SK-N-MC (cell line): ENCODE results near the gene FAM120AOS.
"Not testable (repeated sequence)": the region's sequence is repeated elsewhere in the genome, so short reads cannot be mapped to it uniquely, and the experiment has no call there.

Experiments
- DNase-seq: peaks from one replicate; pipeline ENCODE4 v3.0.0-alpha.2; 2011; ENCODE audit warnings: low read depth, low spot score
- H3K27ac ChIP-seq: fragments of 200-600 bp; sonication (generic); 2 replicates; pipeline ENCODE4 v1.5.1; 2016; ENCODE audit warnings: mixed run types
- H3K36me3 ChIP-seq: fragments of 200-600 bp; sonication (generic); 2 replicates; pipeline ENCODE4 v1.6.1; 2017; ENCODE audit warnings: antibody characterized with exemption, low read length, mixed read lengths; ENCODE audit not compliant: insufficient read depth
- H3K4me3 ChIP-seq: fragments of 200-600 bp; sonication (generic); 2 replicates; pipeline ENCODE4 v1.5.1; 2016
- H3K9ac ChIP-seq: fragments of 200-600 bp; sonication (generic); 2 replicates; pipeline ENCODE4 v1.8.0; 2017; ENCODE audit warnings: mixed run types, mixed read lengths; ENCODE audit not compliant: insufficient read length
- H3K9me3 ChIP-seq: fragments of 200-600 bp; sonication (generic); 2 replicates; pipeline ENCODE4 v1.6.1; 2017; ENCODE audit warnings: low read depth, mild to moderate bottlenecking, antibody characterized with exemption, low read length, moderate library complexity, mixed read lengths
- EZH2 ChIP-seq: fragments of 200-600 bp; sonication (generic); IDR thresholded peaks from one replicate; pipeline ENCODE4 v1.6.1; 2017; ENCODE audit warnings: antibody characterized with exemption
- FOXP2 ChIP-seq: optimal IDR thresholded peaks from 2 replicates; pipeline ENCODE3; 2011; ENCODE audit warnings: mild to moderate bottlenecking, moderate library complexity; ENCODE audit not compliant: insufficient read depth; ENCODE audit errors: extremely low read length, control extremely low read depth
- POLR2AphosphoS5 ChIP-seq: IDR thresholded peaks from 2 replicates; pipeline ENCODE4 v1.6.1; 2012; ENCODE audit warnings: mild to moderate bottlenecking, low read depth, low read length, borderline replicate concordance

The FAM120AOS gene

DNA sequence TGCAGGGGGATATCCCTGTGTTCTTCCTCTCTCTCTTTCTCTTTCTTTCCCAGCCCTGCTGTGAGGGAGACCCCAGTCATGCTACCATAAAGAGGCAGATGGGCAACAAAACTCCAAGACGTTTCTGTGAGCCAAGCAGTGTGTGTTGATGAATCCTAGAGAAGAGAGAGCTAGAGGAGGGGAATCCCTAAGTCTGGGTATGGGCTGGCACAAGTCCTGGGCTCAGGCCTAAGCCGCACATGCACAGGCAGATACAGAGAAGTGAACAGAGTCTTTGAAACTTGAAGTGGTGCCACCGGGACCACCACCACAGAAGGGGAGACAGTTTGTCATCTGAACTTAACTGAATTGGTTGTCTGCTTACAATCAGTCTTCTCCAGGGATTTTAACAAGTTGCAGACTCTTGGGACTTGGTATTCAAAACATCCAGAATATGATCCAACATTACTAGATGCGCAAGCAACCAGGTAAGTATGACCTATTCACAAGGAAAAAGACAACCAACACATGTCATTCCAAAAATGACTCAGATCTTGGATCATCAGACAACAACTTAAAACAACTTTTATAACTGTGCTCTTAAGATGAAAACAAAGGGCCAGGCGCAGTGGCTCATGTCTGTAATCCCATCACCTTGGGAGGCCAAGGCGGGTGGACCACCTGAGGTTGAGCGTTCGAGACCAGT lies 12.3 kb downstream of the FAM120AOS start:
- no peaks in the 10 kb centered on the region for H3K9me3 ChIP-seq
- TF ChIP-seq FOXP2 (no peak), POLR2AphosphoS5 (no peak), EZH2 (no peak)
- DNase-seq, result no peak
- H3K27ac ChIP-seq, result no peak overlapping the region
- no peak overlapping the region for H3K9ac ChIP-seq
- H3K4me3 ChIP-seq, result no peak overlapping the region
- no peaks in the 10 kb centered on the region; the same call in 1 of the 2 replicates for H3K36me3 ChIP-seq

DNA sequence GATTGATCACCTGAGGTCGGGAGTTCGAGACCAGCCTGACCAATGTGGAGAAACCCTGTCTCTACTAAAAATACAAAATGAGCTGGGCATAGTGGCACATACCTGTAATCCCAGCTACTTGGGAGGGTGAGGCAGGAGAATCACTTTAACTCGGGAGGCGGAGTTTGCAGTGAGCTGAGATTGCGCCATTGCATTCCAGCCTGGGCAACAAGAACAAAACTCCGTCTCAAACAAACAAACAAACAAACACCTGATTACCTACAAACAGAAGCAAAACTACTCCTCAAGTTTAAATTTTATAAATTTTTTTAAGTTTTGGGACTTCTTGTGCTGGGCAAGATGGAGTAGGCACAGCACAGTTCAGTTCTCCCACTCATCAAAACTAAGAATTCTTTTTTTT lies 14.1 kb downstream of the FAM120AOS start:
- H3K27ac ChIP-seq, H3K4me3 ChIP-seq, H3K9me3 ChIP-seq, DNase-seq, H3K36me3 ChIP-seq, H3K9ac ChIP-seq: not testable (repeated sequence)

DNA sequence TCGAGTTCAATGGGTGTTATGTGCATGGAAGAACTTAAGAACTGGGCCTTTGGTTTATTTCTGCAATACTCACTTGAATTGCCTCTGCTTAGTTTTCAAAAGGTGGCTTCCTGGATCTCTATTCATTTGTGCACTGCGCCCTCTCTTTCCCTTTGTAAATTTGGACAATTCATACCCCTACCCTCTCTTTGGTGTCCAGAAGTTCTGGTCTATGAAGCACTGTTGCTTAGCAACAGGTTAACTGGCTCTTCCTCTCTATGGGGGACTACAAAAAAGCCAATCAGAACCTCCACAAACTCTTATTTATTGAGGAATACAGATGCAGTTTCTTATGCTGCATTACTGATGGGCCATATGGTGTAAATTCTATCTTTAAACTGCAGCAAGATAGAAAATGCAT lies 15.4 kb downstream of the FAM120AOS start:
- no peaks in the 10 kb centered on the region for H3K9me3 ChIP-seq

DNA sequence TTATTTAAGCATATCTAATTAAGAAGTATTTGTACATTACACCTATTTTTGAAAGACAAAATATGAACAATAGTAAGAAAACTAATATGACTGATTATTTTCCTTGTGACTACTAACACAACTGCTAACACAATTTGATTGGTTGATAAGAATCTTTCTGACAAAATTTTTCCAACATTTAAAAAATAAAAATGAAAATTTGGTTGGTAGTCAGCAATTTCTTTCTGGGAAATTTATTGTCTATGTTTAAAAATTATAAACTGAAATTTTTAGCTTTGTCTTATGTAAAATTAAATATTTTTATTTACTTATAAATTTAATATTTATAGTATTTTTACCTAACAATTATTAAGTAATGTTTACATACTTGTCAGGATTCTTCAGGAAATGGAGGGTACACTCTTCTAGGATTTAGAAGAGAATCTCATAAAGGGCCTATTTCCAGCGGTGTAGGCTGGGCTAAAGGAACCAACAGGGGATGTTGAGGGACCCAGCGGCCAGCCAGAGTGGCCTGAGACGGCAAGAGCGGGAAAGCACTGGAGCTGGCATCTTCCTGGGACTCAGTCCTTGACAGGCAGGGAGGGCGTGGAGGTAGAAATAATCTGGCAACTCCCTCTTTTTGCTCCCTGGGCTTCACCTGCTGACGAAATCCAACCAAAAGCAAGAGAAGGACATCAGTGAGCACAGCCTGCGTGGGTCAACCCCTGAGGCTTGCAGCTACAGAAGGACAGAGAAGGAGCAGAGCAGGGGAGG lies 16.6 kb downstream of the FAM120AOS start:
- Histone ChIP-seq H3K9me3 (no peaks in the 10 kb centered on the region), H3K4me3 (no peak overlapping the region), H3K9ac (no peak overlapping the region), H3K27ac (no peak overlapping the region), H3K36me3 (no peaks in the 10 kb centered on the region)
- no peak for TF ChIP-seq FOXP2
- no peak for TF ChIP-seq POLR2AphosphoS5
- no peak for TF ChIP-seq EZH2
- DNase-seq, result no peak

More for the DNA sequence above, 15.4 kb downstream of the FAM120AOS start:
- TF ChIP-seq POLR2AphosphoS5 (no peak), FOXP2 (no peak), EZH2 (no peak)
- H3K27ac ChIP-seq, result no peak overlapping the region
- H3K9ac ChIP-seq, result no peak overlapping the region
- DNase-seq, result no peak
- no peaks in the 10 kb centered on the region for H3K36me3 ChIP-seq
- no peak overlapping the region for H3K4me3 ChIP-seq

DNA sequence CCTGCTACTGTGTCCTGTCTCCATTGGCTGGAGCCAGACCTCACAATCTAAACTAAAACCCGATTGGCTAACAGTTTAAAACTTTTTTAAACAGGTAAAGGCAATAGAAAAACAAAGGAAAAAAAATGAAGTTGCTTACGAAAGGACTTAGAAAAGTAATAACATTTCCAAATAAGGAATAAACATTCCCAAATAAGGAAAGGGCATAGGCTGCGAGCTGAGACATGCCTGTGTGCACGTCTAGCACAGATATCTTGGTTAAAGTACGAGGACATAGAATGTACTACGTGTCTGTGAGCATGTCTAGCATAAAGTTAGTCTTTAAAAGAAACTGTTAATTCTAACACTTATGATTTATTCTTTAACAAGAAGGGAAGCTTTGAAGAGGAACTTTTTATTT lies 17.2 kb downstream of the FAM120AOS start:
- Histone ChIP-seq H3K27ac (no peak overlapping the region), H3K9ac (no peak overlapping the region), H3K4me3 (no peak overlapping the region), H3K36me3 (no peaks in the 10 kb centered on the region), H3K9me3 (no peaks in the 10 kb centered on the region)
- no peak for TF ChIP-seq FOXP2
- TF ChIP-seq POLR2AphosphoS5, result no peak
- TF ChIP-seq EZH2, result no peak
- DNase-seq, result no peak

DNA sequence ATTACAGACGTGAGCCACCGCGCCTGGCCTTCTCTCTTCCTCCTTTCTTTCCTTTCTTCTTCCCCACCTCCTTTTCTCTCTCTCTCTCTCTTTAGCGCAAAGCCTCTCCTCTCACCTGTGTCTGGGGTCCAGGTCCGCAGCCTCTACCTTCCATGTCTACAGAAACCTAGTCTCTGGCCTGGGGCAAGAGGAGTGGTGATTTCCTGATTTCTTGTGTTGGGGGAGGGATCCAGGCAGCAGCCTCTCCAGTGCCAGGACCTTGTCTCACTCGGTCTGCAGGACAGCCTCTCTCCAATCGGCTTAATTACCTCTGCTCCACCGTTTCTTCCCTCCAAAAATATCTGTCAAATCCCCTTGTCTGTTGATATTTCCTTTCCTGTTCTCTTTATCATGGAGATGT lies 18.0 kb downstream of the FAM120AOS start:
- Histone ChIP-seq H3K9me3 (no peaks in the 10 kb centered on the region), H3K4me3 (no peak overlapping the region), H3K27ac (no peak overlapping the region), H3K36me3 (no peaks in the 10 kb centered on the region), H3K9ac (no peak overlapping the region)
- no peak for DNase-seq
- TF ChIP-seq FOXP2 (no peak), EZH2 (no peak), POLR2AphosphoS5 (no peak)

DNA sequence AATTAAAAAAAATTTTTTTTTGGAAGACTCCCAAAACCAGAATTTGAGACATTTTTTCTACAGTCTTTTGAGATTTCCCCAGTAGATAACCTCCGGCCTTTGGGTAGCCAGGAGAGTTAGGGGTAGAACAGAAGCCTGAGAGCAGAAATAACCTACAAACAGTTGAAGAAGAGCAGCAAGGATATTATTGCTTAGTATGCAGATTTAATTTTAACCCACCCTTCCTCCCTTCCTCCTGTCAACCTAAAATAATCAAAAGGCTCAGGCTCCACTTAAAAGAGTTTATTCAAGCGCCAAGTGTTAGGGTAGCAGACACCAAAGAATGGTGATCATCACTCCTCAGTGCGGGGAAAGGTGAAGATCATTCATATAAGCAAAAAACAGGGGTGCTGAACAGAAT lies 19.3 kb downstream of the FAM120AOS start:
- no peak overlapping the region for H3K9ac ChIP-seq
- TF ChIP-seq EZH2 (no peak), FOXP2 (no peak)
- H3K9me3 ChIP-seq, result no peaks in the 10 kb centered on the region
- no peak for DNase-seq
- H3K4me3 ChIP-seq, result no peak overlapping the region
- H3K27ac ChIP-seq, result no peak overlapping the region
- H3K36me3 ChIP-seq, result no peaks in the 10 kb centered on the region

DNA sequence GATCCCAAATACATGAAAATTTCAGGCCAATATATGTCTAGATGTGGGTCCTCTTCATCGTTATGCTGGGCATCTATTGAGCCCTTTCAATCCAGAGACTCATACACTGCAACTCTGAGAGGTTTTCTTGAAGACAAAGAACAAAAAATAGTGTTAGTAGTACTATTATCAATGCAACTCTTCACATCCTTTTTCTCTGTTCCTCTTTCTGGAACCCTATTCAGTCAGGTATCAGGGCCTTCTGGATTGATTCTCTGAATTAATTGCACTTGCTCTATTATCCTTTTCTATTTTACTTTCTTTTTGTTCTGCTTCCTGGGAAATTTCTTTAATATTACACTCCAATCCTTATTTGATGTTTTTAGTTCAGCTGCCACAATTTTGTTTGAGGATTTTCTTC lies 20.4 kb downstream of the FAM120AOS start:
- no peak overlapping the region for H3K4me3 ChIP-seq
- TF ChIP-seq FOXP2 (no peak), POLR2AphosphoS5 (no peak), EZH2 (no peak)
- H3K9me3 ChIP-seq, result no peaks in the 10 kb centered on the region
- H3K36me3 ChIP-seq, result no peaks in the 10 kb centered on the region
- H3K27ac ChIP-seq, result no peak overlapping the region
- no peak overlapping the region for H3K9ac ChIP-seq
- no peak for DNase-seq
